Astrocyte (in vitro differentiated cells and primary cell): ENCODE results near the gene TTYH1. TPM values are rescaled to one million over a fixed set of nuclear protein-coding genes. Genes with fewer than 3 reads are reported as not detected.

ENCODE experiments used
- DNase-seq: peaks from one replicate; pipeline ENCODE4 v3.0.0-alpha.2; 2010; ENCODE audit warnings: low read depth
- FAIRE-seq: peaks from 2 replicates; lab custom pipeline; 2011; peaks lifted over from hg19 to GRCh38; lab: Jason Lieb, UNC
- H2AFZ ChIP-seq: 2 replicates; pipeline ENCODE4 v1.6.0; 2012; ENCODE audit warnings: low read depth, low read length, inconsistent platforms
- H3K27ac ChIP-seq: 2 replicates; pipeline ENCODE4 v1.5.1; 2011; ENCODE audit warnings: low read depth, low read length, inconsistent platforms
- H3K27me3 ChIP-seq: 2 replicates; pipeline ENCODE4 v1.6.0; 2011; ENCODE audit warnings: low read length, inconsistent platforms; ENCODE audit not compliant: insufficient read depth
- H3K36me3 ChIP-seq: 2 replicates; pipeline ENCODE4 v1.5.1; 2011; ENCODE audit warnings: low read length, inconsistent platforms; ENCODE audit not compliant: insufficient read depth
- H3K4me1 ChIP-seq: 2 replicates; pipeline ENCODE4 v1.5.1; 2011; ENCODE audit warnings: low read length, inconsistent platforms; ENCODE audit not compliant: insufficient read depth
- H3K4me2 ChIP-seq: 2 replicates; pipeline ENCODE4 v1.6.0; 2012; ENCODE audit warnings: low read length, inconsistent platforms
- H3K4me3 ChIP-seq: 2 replicates; pipeline ENCODE4 v1.5.1; 2011; ENCODE audit warnings: low read depth, mild to moderate bottlenecking, low read length, inconsistent platforms; ENCODE audit not compliant: insufficient read depth
- H3K79me2 ChIP-seq: 2 replicates; pipeline ENCODE4 v1.6.0; 2012; ENCODE audit warnings: mild to moderate bottlenecking, low read length, inconsistent platforms; ENCODE audit not compliant: insufficient read depth
- H3K9ac ChIP-seq: 2 replicates; pipeline ENCODE4 v1.6.0; 2012; ENCODE audit warnings: mild to moderate bottlenecking, low read length, inconsistent platforms
- H3K9me3 ChIP-seq: 2 replicates; pipeline ENCODE4 v1.5.1; 2012; ENCODE audit warnings: low read depth, mild to moderate bottlenecking, low read length, inconsistent platforms; ENCODE audit not compliant: insufficient read depth
- H4K20me1 ChIP-seq: 2 replicates; pipeline ENCODE4 v1.6.0; 2012; ENCODE audit warnings: low read length, inconsistent platforms; ENCODE audit not compliant: insufficient read depth
- H3K27ac Mint-ChIP-seq: one replicate; pipeline ENCODE4 v1.8.0; 2021; ENCODE audit warnings: mild to moderate bottlenecking, mixed read lengths; ENCODE audit not compliant: unreplicated experiment
- H3K27me3 Mint-ChIP-seq: one replicate; pipeline ENCODE4 v1.8.0; 2021; ENCODE audit warnings: low read depth, mixed read lengths; ENCODE audit not compliant: unreplicated experiment
- H3K36me3 Mint-ChIP-seq: one replicate; pipeline ENCODE4 v1.8.0; 2021; ENCODE audit warnings: low read depth, mixed read lengths; ENCODE audit not compliant: unreplicated experiment
- H3K4me1 Mint-ChIP-seq: one replicate; pipeline ENCODE4 v1.8.0; 2021; ENCODE audit warnings: low read depth, mixed read lengths; ENCODE audit not compliant: unreplicated experiment
- H3K4me3 Mint-ChIP-seq: one replicate; pipeline ENCODE4 v1.8.0; 2021; ENCODE audit warnings: mild to moderate bottlenecking, moderate library complexity, mixed read lengths; ENCODE audit not compliant: unreplicated experiment
- H3K9me3 Mint-ChIP-seq: one replicate; pipeline ENCODE4 v1.8.0; 2021; ENCODE audit warnings: mild to moderate bottlenecking, mixed read lengths; ENCODE audit not compliant: unreplicated experiment
- CTCF ChIP-seq: IDR thresholded peaks from 2 replicates; pipeline ENCODE4 v1.5.1; 2011; ENCODE audit warnings: low read depth, mild to moderate bottlenecking, inconsistent platforms, low read length, moderate library complexity; ENCODE audit not compliant: insufficient read depth
- EZH2 ChIP-seq: IDR thresholded peaks from 2 replicates; pipeline ENCODE4 v1.6.1; 2012; ENCODE audit warnings: mild to moderate bottlenecking, low read length, inconsistent platforms; ENCODE audit not compliant: insufficient read depth
- total RNA-seq: library from RNA; stranded (reverse); gene quantifications from 2 replicates; pipeline ENCODE4 v1.2.1, GENCODE V29; 2021

Gene TTYH1
- total RNA-seq, 1 donor from 2014 or later, result 8.4 TPM

- peaks cover 13% of the 10 kb centered on the region for H3K27me3 ChIP-seq
- peak overlapping the region; percentile 49 for H3K27ac Mint-ChIP-seq
- H3K36me3 Mint-ChIP-seq, result peaks cover 8% of the 10 kb centered on the region
- H3K4me3 ChIP-seq, result peak overlapping the region; percentile 33
- no peak overlapping the region for H2AFZ ChIP-seq
- H3K4me3 Mint-ChIP-seq, result peak overlapping the region; percentile 79
- no peak for TF ChIP-seq CTCF
- TF ChIP-seq EZH2, result no peak
- DNase-seq, result no peak
- no peak for FAIRE-seq
- H4K20me1 ChIP-seq, result no peaks in the 10 kb centered on the region
- no peaks in the 10 kb centered on the region for H3K9me3 ChIP-seq
- H3K27ac ChIP-seq, result no peak overlapping the region
- peaks cover 18% of the 10 kb centered on the region for H3K4me1 Mint-ChIP-seq
- H3K79me2 ChIP-seq, result no peaks in the 10 kb centered on the region
- H3K4me2 ChIP-seq, result peak overlapping the region; percentile 78
- no peaks in the 10 kb centered on the region for H3K9me3 Mint-ChIP-seq
- no peaks in the 10 kb centered on the region for H3K27me3 Mint-ChIP-seq
- peaks cover 14% of the 10 kb centered on the region for H3K4me1 ChIP-seq
- H3K36me3 ChIP-seq, result no peaks in the 10 kb centered on the region
- H3K9ac ChIP-seq, result no peak overlapping the region
Observed at GRCh38 chr19:54470276-54470887, 55.1 kb downstream of the TTYH1 start.

DNA sequence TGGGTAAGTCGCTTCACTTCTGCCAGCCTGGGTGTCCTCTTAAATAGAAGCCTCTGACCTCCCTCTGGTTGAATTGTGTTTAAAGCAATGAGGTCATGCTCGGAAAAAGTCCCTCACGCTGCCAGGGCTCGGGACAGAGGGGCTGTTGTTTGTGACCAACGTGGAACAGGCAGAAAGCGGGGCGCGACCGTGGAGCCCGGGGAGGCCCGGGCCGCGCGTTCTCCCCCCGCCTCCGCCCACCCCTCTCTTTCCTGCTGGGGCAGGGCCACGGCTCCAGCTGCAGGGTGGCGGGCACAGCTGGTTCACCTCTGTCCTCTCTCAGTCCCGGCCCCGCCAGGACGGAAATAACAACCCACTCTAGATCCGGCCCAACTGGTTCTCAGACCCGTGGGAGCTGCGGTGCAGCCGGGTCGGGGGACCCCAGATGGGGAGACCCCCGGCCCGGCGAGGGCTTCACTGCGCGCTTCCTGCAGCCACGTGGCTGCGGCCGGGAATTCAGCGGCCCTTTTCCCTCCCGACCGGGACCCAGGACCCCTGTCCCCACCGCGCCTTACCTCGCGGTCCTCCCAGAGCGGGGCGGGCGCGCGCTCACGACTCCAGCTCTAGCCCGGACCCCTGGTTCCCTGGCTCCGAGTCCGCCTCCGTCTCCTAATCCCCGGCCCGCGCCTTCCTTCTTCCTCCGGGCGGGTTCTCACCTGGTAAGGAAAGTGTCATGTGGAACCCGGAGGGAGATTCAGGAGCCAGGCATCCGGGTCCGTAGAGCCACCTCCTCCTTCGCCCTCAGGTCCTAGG, 55.9 kb downstream of the TTYH1 start:
- peaks cover 18% of the 10 kb centered on the region for H3K4me1 Mint-ChIP-seq
- TF ChIP-seq CTCF (no peak), EZH2 (peak; percentile 44)
- peak overlapping the region; percentile 80 for H3K4me3 Mint-ChIP-seq
- Histone ChIP-seq H4K20me1 (no peaks in the 10 kb centered on the region), H3K27ac (no peak overlapping the region), H3K4me2 (peak overlapping the region; percentile 78), H2AFZ (peak overlapping the region; percentile 54), H3K4me3 (peak overlapping the region; percentile 33), H3K9me3 (no peaks in the 10 kb centered on the region), H3K27me3 (peaks cover 13% of the 10 kb centered on the region), H3K79me2 (no peaks in the 10 kb centered on the region), H3K36me3 (no peaks in the 10 kb centered on the region), H3K9ac (peak overlapping the region; percentile 43), H3K4me1 (peaks cover 14% of the 10 kb centered on the region)
- DNase-seq, result no peak
- FAIRE-seq, result no peak
- peaks cover 7% of the 10 kb centered on the region for H3K36me3 Mint-ChIP-seq
- no peaks in the 10 kb centered on the region for H3K9me3 Mint-ChIP-seq
- H3K27me3 Mint-ChIP-seq, result no peaks in the 10 kb centered on the region
- no peak overlapping the region for H3K27ac Mint-ChIP-seq
